Activated CD4-positive, alpha-beta T cell treated with anti-CD3 and anti-CD28 coated beads, Interleukin-2, amount 50 U/mL, for 16 hours (primary cell): ENCODE data around the gene IL19.

Source experiments
- DNase-seq: peaks from one replicate; pipeline ENCODE4 v3.0.0-alpha.2; 2020

The IL19 gene

DNA sequence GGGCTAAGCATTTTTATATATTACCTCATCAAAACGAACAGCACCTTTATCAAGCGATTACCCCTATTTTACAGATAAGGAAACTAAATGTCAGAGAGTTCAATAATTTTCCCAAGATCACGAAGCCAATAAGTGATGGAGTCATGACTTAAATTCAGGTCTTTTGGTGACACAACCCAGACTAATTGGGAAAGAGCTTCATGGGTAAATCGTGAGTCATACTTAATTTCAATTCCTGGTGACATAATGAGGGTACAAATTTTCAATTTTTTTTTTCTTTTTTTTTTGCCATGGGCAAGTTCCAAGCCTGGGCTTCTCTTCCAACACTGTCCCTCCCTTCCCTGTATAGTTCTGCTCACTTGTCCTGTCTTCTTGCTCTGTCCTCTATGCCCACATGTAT lies 31.8 kb downstream of the IL19 start:
- DNase-seq = no peak

DNA sequence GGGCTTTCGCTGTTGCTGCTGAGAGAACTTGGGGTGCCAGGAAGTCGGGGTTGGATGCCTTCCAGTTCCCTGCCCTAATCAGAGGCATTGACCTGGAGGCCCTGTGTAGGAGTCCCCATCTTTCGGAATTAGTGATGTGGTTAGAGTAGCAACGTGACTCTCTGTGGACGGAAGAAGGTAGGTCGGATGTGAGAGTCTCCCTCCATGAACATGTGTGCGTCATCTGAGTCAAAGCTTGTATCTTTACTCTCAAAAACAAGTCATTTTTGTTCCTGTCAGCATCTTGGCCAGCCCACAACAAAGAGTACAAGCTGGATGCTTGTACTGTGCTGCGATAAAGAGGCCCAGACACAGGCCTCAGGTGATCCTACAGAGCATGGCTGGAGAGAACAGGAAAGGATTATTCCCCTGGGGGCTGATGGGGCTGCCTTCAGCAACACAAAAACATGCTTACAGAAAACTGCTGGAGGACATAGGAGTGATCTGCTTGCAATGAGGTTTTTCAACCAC lies 32.7 kb downstream of the IL19 start:
- DNase-seq = peak; percentile 95

DNA sequence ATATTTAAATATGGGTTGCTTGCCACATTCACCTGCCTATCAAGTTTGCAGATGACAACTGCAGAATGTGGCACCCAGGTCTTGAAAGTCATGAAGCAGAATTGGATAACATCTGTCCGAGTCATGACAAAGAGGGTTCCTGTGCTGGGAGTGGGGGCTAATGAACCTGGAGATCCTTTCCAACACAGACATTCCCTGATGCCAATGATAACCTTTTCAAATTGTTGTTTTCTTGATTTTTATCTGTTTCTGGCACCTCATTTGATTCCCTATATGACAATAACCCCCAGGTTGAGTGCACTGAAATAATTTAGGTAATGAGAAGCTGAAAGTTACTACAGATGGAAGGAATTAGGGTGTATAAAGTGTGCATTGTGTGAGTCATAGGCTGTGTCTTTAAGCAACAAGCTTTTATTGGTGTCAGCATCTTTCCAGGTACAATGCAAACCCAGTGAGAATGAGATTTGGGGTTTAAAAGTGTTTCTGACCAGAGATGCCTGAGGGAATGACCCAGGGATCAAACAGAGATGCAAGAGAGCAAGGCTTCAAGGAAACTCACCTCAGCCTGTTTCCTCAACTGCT lies 33.7 kb downstream of the IL19 start:
- DNase-seq = no peak

DNA sequence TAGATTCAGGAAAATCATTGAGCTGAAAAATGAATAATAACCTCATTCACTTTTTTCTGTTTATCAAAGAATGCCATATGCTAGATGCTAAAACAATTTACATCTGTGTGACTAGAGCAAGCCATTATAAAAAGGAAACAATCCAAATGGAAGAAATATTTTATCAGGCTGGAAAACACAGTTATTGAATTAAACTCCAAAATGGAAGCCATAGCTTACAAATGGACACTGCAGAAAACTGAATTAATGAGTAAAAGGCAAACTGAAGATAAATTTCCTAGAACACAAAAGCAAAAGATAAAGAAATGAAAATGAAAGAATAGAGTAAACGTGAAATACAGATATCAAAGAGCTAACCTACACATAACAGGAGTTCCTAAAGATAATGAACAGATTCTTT lies 34.8 kb downstream of the IL19 start:
- DNase-seq = no peak

DNA sequence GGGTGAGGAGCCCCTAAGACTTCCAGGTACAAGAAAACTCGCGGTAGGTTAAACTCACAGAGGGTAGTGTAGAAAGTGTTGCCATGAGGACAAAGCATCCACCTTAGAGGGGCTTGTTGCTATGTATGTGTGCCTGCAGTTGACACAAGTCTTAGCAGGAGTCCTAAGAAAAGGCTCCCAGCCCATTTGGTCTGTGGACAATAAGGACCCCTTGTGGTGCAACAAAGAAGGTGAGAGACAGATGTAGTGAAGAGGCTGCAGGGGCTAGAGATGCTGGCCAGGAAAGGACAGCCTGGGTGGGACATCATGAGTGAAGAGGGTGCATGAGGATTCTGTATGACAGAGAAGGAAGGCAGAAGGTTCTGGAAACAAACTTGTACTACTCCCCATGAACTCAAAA lies 38.0 kb downstream of the IL19 start:
- peak; percentile 61 for DNase-seq

DNA sequence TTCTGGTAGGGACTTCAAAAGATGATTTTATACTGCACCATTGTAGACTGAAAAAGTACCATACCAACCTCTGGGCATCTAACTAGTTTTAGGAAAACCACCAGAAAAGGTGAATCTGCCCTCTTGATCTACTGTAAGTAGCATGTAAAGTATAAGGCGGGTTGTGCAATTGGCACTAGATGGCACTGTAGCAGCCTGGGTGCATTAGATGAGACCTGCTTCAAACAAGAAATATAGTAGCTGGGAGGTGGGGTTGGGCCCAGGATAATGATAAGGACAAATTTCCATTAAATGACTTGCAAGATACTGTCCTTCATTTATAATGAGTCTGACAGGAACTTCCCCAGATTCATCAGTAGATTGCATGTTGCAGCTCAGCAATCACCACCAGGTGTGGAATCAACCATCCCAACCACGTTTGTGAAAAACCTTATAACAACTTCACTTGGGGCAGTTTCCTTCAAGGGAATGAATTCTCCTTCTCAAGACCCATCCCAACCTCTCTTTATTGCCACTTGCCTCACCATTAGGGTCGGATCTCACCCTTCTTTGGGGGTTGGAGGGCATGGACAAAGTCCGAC lies 39.0 kb downstream of the IL19 start:
- DNase-seq = no peak

DNA sequence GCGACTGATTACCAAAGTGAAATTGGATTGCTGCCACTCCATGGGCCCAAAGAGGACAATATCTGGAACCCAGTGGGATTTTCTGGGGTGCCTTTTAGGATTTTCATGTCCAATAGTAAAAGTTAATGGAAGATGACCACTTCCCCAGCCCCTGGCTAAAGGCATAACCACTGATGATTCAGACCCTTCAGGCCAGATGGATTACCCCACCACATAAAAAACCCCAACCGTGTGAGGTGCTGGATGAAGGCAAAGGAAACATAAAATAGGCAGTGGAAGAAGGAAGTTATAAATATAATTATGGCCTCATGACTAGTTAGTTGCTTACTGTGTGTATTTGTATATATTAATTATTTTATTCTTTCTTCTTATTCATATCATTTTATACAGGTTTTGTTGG lies 41.9 kb downstream of the IL19 start:
- DNase-seq = no peak

DNA sequence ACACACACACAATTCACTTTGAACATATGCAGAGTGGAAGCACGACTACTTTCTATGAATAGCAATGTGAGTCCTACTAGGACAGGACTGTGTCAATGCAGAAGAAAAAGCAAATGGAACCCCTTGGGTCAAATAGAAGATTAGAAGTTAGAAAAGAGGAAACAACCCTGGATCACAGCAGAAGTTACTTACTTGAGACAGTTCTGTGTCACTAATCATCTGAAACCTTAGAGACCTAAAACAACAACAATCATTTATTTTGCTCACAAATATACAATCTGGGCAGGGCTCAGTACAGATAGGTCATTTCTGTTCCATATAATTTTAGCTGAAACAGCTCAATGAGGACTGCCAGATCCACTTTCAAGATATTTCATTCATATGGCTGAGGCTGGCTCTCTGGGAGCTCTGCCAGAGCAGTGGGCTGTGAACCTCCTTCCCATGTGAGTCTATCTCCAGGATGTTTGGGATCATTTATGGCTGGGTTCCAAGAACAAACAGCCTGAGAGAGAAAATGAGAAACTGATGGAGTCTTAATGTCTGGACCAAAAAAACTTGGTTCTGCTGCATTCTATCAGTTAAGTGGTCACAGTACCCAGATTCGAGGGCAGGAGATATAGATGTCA lies 44.3 kb downstream of the IL19 start:
- no peak for DNase-seq

DNA sequence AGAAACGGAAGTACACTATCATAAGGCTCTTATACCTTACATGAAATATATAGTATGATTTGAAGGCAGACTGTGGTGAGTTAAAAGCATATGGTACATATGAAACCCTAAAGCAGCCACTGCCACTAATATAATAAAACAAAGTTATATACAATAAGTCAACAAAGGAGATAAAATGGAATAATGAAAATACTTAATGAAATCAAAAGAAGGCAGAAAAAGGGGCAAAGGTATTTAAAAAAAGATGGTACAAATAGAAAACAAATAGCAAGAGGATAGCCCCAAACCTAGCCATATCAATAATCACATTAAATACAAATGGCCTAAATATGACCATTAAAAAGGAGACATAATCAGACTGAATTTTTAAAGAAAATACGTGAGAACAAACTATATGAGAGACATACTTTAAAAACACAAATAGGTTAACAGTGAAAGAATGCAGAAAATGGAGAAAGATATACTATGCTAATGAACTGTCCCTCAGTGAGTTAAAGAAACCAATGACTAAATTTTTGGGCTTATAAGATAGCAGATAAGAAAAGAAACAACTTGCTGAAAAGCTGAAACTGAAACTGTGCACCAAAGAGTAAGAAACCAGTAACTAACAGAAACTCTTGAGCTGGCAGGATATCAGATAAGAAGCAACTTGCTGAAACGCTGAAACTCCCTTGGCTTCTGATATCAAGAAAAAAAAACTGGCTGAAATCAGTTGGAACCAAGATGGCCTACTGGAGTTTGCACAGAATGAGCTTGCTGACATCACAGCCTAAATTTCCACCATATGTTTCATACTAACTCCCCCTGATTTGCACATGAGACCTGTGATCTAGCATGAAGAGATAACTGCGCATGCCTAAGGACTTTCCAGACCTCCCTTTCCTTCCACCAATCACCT lies 46.1 kb downstream of the IL19 start:
- DNase-seq = peak; percentile 83

DNA sequence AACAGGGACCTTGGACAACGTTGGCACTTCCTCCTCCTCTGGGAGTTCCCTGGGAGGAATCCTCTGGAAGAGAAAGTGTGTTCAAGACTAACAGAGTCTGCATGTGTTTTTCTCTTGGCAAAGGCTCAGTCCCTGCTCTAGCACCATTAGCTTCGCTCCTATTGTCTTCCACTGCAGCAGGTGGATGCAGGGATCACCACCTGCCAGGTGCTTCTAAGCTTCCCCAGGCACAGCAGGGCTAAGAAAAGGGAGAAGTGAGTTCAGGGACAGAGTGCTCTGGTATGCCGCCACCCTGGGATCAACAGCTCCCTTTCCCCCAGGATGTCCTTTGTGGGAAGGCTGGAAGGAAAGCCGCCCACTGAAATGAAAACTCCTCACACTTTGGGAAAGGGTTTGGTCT lies 50.9 kb downstream of the IL19 start:
- DNase-seq = no peak

DNA sequence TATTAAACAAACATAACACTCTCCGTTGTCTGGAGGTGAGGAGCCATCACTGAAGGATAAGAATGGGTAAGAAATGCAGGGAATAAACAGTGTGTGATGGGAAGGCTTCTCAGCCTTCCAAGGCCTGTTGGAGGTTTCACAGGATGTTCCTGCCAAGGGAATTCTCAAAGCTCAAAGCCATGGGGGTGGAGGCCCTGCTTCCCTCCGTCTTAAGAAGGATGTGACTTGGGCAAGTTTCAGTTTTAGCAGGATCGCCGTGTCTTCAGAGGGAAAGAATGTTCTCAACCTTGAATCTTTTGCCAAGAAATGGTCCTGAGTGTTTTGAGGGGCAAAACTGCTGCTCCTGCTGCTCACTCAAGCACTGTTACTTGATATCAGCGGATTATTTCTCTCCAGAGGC lies 53.2 kb downstream of the IL19 start:
- no peak for DNase-seq

DNA sequence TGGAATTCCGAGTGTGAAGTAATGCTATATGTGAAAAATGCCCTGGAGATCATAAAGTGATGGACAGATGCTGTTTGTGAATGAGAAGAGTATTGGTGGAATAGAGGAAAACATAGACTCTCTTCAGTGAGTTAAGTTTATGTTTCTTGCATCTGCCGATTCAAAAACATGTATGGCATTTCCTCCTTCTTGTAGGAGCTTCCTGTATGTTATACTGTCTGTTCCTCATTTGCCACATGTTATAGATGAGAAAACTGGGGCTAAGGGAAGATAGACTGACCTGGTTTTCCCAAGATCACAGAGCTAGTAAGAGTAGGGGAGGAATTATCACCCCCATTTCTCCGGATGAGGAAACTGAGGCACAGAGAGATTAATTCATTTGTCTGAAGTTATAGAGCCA lies 53.8 kb downstream of the IL19 start:
- no peak for DNase-seq

DNA sequence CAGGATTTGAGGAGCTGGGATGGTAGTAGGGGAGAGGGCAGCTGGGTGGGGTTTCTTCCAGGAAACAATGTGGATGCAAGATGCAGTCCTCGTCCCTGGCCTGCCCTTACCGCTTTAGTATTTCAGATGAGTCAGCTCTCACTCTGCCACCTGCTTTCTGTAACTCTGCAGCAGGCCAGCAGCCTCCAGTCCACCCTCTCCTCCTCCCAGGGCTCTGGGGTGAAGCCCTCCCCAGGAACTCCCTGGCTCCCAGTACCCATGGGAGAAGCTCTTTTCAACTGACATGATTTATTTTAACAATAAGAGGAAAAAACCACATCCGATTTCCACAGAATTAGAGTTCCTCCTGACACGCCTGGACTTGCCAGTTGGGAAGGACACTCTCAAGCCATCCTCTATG lies 55.8 kb downstream of the IL19 start:
- no peak for DNase-seq

DNA sequence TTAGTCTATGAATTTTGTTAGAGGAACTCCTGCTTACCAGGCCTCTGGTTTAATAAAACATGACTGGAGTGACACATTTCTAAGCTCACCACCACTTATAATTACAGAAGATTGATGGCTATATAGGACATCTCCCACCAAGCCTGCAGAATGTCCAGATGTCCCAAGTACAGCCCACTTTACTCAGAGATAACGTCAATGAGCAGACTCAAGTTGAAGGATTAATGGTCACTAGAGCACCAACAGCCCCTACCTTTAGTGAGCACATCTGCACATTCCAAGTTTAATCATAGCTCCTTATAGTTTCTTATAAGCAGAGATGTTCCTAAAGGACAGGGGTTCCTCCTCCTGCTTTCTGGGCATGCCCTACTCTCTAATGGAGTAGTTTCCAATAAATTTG lies 57.5 kb downstream of the IL19 start:
- DNase-seq = no peak

DNA sequence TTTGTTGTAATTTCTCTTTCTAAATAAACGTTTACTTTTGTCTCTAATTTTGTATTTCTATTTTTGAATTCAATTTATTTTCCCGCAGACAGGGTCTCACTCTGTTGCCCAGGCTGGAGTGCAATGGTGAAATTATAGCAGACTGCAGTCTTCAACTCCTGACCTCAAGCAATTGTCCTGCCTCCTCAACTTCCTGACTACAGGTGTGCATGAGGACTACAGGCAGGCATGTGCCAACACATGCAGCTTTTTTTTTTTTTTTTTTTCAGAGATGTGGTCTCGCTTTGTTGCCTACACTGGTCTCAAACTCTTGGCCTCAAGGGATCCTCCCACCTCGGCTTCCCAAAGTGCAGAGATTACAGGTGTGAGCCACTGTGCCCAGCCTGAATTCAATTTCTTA lies 58.2 kb downstream of the IL19 start:
- DNase-seq = no peak

DNA sequence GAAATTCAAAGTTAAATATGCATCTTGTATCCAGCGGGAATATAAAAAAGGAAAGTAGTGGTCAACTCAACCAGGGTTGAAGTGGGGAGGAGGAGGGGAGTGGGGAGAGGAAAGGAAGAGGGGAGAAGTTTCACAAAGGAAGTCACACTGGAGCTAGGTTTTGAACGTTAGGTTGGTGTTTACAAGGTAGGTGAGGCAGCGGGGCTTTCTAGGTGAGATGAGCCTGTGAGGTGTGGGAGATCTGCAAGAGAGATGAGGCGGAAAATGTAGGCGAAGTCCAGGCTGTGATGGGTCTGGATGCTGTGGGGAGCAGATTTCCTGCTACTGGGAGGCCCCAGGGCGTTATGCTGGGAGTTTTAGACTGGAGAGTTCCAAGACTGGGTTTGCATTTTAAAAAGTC lies 58.7 kb downstream of the IL19 start:
- no peak for DNase-seq

DNA sequence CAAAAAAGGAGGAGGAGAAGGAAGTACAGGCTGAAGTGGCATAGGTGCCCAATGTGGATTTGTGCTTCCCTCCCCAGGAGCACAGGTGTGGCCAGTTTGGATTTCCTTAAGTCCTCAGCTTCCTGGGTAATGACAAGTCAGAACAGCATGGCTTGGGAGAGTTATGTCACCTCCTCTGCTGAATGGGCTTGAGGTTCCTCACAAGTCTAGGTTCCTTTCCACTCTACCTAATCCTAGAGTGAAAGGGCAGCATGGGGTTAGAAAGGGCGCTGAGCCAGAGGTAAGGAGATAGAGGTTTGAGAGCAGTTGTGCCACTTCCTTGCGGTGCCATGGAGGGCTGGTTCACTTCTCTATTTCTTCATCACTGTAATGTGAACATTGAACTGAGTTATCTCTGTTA lies 59.3 kb downstream of the IL19 start:
- no peak for DNase-seq

DNA sequence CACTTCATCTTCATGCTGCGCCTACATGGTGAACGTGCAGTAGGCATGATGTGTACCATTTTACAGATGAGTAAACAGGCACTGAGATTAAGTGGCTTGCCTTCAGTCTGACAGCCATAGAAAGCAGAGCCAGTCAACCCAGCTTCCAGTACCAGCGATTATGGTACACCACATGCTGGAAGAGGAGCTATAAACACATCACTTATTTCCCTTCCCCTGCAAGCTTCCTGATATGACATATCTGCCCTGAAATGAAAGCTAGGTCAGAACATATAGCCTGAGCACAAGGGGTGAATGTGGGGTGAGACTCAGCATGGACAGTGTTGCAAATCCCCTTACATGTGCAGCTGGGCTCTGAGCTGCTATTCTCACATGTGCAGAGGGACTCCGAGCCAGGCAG lies 61.1 kb downstream of the IL19 start:
- DNase-seq = no peak

DNA sequence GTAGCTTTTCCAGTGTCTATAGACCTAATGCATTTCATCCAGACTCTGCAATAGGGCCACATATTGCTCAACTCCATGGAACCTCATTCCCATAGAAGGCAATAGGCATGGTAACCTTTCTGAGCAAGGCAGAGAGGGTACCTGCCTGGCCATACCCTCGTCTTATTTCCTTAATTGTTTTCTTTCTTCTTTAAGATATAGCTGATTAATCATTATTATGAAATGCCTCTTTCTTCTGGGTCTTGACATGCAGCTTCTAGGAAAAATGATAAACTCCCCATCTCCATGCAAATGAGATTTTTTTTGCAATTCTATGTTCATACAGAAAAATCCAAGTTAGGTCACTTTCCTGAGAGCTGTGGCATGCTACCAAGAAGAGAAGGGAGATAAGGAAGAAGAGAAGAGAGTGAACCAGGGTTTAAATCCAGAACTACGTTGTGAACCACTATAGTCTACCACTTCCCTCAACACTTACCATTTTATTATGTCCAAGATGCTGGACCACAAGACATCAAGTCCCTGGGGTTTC lies 61.8 kb downstream of the IL19 start:
- no peak for DNase-seq

DNA sequence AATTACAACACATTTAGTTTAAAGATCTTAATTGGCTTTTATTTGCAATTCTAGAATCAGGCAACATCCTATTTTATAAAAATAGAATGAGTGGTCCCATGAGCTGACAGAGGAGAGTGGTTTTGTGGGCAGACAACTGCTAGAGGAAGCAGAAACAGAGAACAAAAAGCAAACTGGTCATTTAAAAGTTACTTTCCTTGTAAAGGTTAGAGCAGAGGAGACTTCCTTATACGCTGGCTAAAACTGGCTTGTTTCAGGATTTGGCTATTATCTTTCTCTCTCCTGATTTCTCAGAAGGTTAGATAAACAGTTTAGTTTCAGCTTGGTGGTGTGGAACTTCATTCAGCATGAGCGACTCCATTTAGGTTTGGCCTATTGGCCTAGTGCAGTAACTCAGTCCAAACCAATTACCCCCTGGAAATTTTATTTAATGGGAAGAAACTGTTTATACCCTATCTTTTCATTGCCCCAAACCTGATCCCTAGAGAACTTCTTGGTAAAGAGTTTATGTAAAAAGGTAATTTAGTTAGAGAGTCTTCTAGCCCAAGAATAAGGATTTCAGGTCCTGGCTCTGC lies 62.6 kb downstream of the IL19 start:
- no peak for DNase-seq

DNA sequence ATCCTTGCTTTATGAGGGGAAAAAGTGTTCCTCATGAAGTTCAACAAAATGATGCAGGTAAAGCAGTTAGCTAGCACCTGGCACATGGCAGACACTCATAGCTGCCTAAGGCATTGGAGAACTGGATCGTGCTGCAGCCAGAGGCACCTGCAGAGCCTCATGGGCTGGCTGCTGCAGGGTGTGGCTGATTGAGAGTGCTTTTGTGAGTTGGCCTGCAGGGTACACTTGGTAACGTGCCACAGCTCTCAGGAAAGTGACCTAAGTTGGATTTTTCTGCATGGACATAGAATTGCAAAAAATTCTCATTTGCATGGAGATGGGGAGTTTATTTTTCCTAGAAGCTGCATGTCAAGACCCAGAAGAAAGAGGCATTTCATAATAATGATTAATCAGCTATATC lies 63.2 kb downstream of the IL19 start:
- no peak for DNase-seq

DNA sequence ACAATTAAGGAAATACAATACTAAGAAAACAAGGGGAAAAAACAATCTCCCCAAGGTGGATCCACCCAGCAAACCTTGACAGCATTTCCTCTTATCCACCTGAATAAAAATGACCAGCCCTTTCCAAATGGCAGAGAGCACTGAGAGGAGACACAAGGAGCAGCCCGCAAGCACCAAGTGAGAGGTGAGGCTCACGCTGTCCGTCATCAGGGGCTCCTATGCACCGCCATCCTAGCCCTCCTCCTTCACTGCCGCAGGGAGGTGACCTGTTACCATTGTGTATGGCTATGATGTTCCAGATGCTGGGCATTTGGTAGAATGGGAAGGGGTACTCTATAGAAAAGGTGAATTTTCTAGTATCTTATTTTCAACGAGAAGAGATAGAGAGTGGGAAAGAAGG lies 63.6 kb downstream of the IL19 start:
- DNase-seq = no peak

DNA sequence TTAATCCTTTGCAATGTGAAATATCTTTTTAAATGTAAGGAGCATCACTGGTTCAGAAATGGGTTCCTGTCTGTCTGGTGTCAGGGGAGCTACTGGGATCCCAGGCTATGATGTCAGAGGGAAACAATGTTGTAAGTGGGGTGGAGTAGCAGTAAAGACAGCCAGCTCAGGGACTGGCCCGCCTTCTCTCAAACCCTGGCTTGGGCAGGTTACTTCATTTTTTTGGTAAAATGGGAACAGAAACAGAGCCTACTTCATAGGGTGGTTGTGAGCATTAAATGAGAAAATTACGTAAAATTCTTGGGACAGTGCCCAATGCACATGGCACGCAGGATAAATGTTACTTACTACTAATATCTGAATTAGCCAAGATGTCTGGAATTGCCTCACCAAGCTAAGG lies 64.1 kb downstream of the IL19 start:
- no peak for DNase-seq
